HepG2 (cell line): ENCODE results near the gene PTMA. TPM values are rescaled to one million over a fixed set of nuclear protein-coding genes. Genes with fewer than 3 reads are reported as not detected.

Experiments used
- ARHGAP35 ChIP-seq: sonication (generic); formaldehyde crosslinking; IDR thresholded peaks from 2 replicates; pipeline ENCODE4 v1.9.0; 2022; ENCODE audit warnings: mild to moderate bottlenecking, inconsistent platforms, moderate library complexity, missing genetic modification reagents, borderline replicate concordance
- GATA4 ChIP-seq: sonication (generic); IDR thresholded peaks from 2 replicates; pipeline ENCODE4 v1.6.1; 2016; ENCODE audit warnings: antibody characterized with exemption, low read depth, borderline replicate concordance
- MXD1 ChIP-seq: sonication (generic); formaldehyde crosslinking; IDR thresholded peaks from 2 replicates; pipeline ENCODE4 v1.4.0; 2020; ENCODE audit warnings: mild to moderate bottlenecking, missing genetic modification reagents
- PATZ1 ChIP-seq: sonication (generic); formaldehyde crosslinking; IDR thresholded peaks from 2 replicates; pipeline ENCODE4 v1.4.0; 2020; ENCODE audit warnings: missing genetic modification reagents
- THAP8 ChIP-seq: sonication (generic); formaldehyde crosslinking; IDR thresholded peaks from 2 replicates; pipeline ENCODE4 v1.5.1; 2020; ENCODE audit warnings: missing genetic modification reagents, mild to moderate bottlenecking, borderline replicate concordance
- ZBTB26 ChIP-seq: IDR thresholded peaks from 2 replicates; pipeline ENCODE4 v1.6.1; 2016; ENCODE audit warnings: missing compliant biosample characterization, missing genetic modification reagents, borderline replicate concordance
- ZNF333 ChIP-seq: sonication (generic); formaldehyde crosslinking; IDR thresholded peaks from 2 replicates; pipeline ENCODE4 v1.4.0; 2020; ENCODE audit warnings: mild to moderate bottlenecking, missing genetic modification reagents, borderline replicate concordance
- ZNF777 ChIP-seq: sonication (generic); formaldehyde crosslinking; IDR thresholded peaks from 2 replicates; pipeline ENCODE4 v1.4.0; 2020; ENCODE audit warnings: missing genetic modification reagents
- polyA plus RNA-seq, 8 experiments: library from polyadenylated mRNA; depleted of rRNA in 3 of 8; stranded (reverse) in 7 of 8; unstranded in 1 of 8; fragments of >200 nt; fragmentation: Illumina TruSeq in 4 of 8; extraction: Trizol in 4 of 8; gene quantifications; 2 replicates each; pipeline versions ENCODE4 v1.2.1 to v1.2.3, GENCODE V29; 2011 to 2016; ENCODE audit warnings: low read depth in 4 of 8, missing spikeins in 1 of 8, mixed read lengths in 1 of 8; ENCODE audit not compliant: insufficient read depth in 1 of 8
- total RNA-seq, 5 experiments: library from RNA; depleted of rRNA; stranded (reverse); fragments of >200 nt; fragmentation: Illumina TruSeq; extraction: Trizol; gene quantifications; 2 replicates each; pipeline ENCODE4 v1.2.3, GENCODE V29; 2016; ENCODE audit warnings: low read depth in 1 of 5
- TF ChIP-seq, protein P1 (sequence below), 2 experiments: sonication (generic) in 1 of 2; formaldehyde crosslinking in 1 of 2; IDR thresholded peaks; 2 replicates each; pipeline versions ENCODE4 v1.6.1 to v1.9.0; 2014 to 2022; ENCODE audit warnings: antibody characterized with exemption in 1 of 2, borderline replicate concordance in 1 of 2, inconsistent platforms in 1 of 2, low read depth in 1 of 2, missing genetic modification reagents in 1 of 2

The PTMA gene
- total and polyA plus RNA-seq, 2 of the 13 experiments (the other 11 are each of a cell fraction or from before 2014, with no cell fraction given), result 190 to 1,086 TPM

GRCh38 chr2:231664727-231665126, 43.6 kb upstream of the PTMA start (continued):
- TF ChIP-seq PATZ1 (CRISPR knock-in tag) (no peak), THAP8 (CRISPR knock-in tag) (no peak), GATA4 (no peak), ZNF777 (CRISPR knock-in tag) (no peak), ARHGAP35 (CRISPR knock-in tag) (no peak), ZNF333 (CRISPR knock-in tag) (no peak), MXD1 (CRISPR knock-in tag) (no peak), ZBTB26 (CRISPR knock-in tag) (no peak)
- TF ChIP-seq, protein P1, sequence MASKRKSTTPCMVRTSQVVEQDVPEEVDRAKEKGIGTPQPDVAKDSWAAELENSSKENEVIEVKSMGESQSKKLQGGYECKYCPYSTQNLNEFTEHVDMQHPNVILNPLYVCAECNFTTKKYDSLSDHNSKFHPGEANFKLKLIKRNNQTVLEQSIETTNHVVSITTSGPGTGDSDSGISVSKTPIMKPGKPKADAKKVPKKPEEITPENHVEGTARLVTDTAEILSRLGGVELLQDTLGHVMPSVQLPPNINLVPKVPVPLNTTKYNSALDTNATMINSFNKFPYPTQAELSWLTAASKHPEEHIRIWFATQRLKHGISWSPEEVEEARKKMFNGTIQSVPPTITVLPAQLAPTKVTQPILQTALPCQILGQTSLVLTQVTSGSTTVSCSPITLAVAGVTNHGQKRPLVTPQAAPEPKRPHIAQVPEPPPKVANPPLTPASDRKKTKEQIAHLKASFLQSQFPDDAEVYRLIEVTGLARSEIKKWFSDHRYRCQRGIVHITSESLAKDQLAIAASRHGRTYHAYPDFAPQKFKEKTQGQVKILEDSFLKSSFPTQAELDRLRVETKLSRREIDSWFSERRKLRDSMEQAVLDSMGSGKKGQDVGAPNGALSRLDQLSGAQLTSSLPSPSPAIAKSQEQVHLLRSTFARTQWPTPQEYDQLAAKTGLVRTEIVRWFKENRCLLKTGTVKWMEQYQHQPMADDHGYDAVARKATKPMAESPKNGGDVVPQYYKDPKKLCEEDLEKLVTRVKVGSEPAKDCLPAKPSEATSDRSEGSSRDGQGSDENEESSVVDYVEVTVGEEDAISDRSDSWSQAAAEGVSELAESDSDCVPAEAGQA (IDR thresholded peaks at IDR 0.05; ENCODE audit: low read depth), result no peak
- TF ChIP-seq, protein P1 (CRISPR knock-in tag; IDR thresholded peaks at IDR 0.05; ENCODE audit: borderline replicate concordance), result no peak
